ENCODE data around the gene ACTN4. TPM values are rescaled to one million over a fixed set of nuclear protein-coding genes. Genes with fewer than 3 reads are reported as not detected.

The ACTN4 gene
- total RNA-seq, 1 donor from 2014 or later = 975 TPM

DNA sequence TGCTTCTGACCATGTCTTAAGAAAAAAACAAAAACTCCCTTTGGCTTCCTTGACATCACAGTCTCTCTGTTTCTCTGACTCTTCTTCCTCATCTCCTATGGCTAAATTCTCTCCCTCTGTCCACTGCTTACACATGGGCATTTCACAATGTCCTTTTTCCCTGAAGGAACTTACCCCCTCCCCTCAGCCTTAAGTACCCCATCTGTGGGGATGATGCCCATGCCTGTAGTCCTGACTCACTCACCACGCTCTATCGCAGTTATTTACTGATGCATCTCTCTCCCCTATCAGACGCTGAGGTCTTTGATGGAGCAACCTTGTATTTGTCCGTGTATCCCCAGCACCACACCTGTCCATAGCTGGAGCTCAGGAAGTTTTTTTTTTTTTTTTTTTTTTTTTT is 32.4 kb downstream of the ACTN4 start:
- no peak for DNase-seq
- TF ChIP-seq, protein P1, sequence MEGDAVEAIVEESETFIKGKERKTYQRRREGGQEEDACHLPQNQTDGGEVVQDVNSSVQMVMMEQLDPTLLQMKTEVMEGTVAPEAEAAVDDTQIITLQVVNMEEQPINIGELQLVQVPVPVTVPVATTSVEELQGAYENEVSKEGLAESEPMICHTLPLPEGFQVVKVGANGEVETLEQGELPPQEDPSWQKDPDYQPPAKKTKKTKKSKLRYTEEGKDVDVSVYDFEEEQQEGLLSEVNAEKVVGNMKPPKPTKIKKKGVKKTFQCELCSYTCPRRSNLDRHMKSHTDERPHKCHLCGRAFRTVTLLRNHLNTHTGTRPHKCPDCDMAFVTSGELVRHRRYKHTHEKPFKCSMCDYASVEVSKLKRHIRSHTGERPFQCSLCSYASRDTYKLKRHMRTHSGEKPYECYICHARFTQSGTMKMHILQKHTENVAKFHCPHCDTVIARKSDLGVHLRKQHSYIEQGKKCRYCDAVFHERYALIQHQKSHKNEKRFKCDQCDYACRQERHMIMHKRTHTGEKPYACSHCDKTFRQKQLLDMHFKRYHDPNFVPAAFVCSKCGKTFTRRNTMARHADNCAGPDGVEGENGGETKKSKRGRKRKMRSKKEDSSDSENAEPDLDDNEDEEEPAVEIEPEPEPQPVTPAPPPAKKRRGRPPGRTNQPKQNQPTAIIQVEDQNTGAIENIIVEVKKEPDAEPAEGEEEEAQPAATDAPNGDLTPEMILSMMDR (IDR thresholded peaks at IDR 0.05; ENCODE audit: partially characterized antibody, unreplicated experiment) = no peak
- H3K4me1 Mint-ChIP-seq (ENCODE audit: low read depth, unreplicated experiment) = peaks cover 63% of the 10 kb centered on the region
- H3K9me3 Mint-ChIP-seq (ENCODE audit: unreplicated experiment) = peaks cover 28% of the 10 kb centered on the region
- H3K36me3 Mint-ChIP-seq (ENCODE audit: unreplicated experiment) = peaks cover 11% of the 10 kb centered on the region
- peaks cover 21% of the 10 kb centered on the region for H3K27me3 Mint-ChIP-seq (ENCODE audit: unreplicated experiment)
- H3K27ac Mint-ChIP-seq (ENCODE audit: unreplicated experiment) = peak overlapping the region; percentile 18
- H3K4me3 Mint-ChIP-seq (ENCODE audit: unreplicated experiment) = no peak overlapping the region

DNA sequence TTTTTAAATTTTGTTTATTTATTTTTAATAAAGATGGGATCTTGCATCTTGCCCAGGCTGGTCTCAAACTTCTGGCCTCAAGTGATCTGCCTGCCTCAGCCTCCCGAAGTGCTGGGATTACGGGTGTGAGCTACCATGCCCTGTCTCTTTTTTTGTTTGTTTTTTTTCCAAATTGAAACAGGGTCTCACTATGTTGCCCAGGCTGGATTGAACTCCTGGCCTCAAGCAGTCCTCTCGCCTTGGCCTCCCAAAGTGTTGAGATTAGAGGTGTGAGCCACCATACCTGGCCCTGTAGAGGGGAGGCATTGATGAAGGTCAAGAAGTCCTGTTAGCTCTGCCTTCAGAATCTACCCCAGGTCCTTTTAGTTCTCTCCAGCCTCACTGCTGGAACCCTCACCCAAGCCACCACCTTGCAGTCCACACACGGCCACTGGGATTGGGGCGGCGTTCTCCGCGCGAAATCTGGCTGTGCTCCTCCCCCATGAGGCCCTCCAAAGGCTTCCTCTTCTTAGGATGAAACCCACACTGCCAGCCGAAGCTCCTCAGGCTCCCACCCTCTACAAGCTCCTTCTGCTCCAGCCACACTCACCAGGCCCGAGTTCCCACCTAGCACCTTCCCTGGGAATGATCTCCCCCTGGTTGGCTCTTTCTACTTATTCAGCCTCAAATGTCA is 34.9 kb downstream of the ACTN4 start:
- H3K4me1 Mint-ChIP-seq (ENCODE audit: low read depth, unreplicated experiment) = peaks cover 49% of the 10 kb centered on the region
- no peak for DNase-seq
- H3K4me3 Mint-ChIP-seq (ENCODE audit: unreplicated experiment) = peak overlapping the region; percentile 65
- peaks cover 23% of the 10 kb centered on the region for H3K9me3 Mint-ChIP-seq (ENCODE audit: unreplicated experiment)
- H3K36me3 Mint-ChIP-seq (ENCODE audit: unreplicated experiment) = peaks cover 11% of the 10 kb centered on the region
- H3K27me3 Mint-ChIP-seq (ENCODE audit: unreplicated experiment) = peaks cover 18% of the 10 kb centered on the region
- TF ChIP-seq, protein P1 (IDR thresholded peaks at IDR 0.05; ENCODE audit: partially characterized antibody, unreplicated experiment) = no peak
- H3K27ac Mint-ChIP-seq (ENCODE audit: unreplicated experiment) = peak overlapping the region; percentile 76

- TF ChIP-seq, protein P1 (IDR thresholded peaks at IDR 0.05; ENCODE audit: partially characterized antibody, unreplicated experiment) = no peak
- Mint-ChIP-seq H3K27me3 (ENCODE audit: unreplicated experiment) (peaks cover 18% of the 10 kb centered on the region), H3K36me3 (ENCODE audit: unreplicated experiment) (peaks cover 11% of the 10 kb centered on the region), H3K9me3 (ENCODE audit: unreplicated experiment) (peaks cover 23% of the 10 kb centered on the region), H3K27ac (ENCODE audit: unreplicated experiment) (peak overlapping the region; percentile 76), H3K4me1 (ENCODE audit: low read depth, unreplicated experiment) (peaks cover 47% of the 10 kb centered on the region), H3K4me3 (ENCODE audit: unreplicated experiment) (peak overlapping the region; percentile 65)
- no peak for DNase-seq
Observed at GRCh38 chr19:38682872-38683392, 35.5 kb downstream of the ACTN4 start.

GRCh38 chr19:38683393-38684077 is 36.1 kb downstream of the ACTN4 start:
- Mint-ChIP-seq H3K27me3 (ENCODE audit: unreplicated experiment) (peaks cover 14% of the 10 kb centered on the region), H3K36me3 (ENCODE audit: unreplicated experiment) (peaks cover 11% of the 10 kb centered on the region), H3K9me3 (ENCODE audit: unreplicated experiment) (peaks cover 23% of the 10 kb centered on the region), H3K4me3 (ENCODE audit: unreplicated experiment) (peak overlapping the region; percentile 53), H3K27ac (ENCODE audit: unreplicated experiment) (peak overlapping the region; percentile 83), H3K4me1 (ENCODE audit: low read depth, unreplicated experiment) (peaks cover 42% of the 10 kb centered on the region)
- TF ChIP-seq, protein P1 (IDR thresholded peaks at IDR 0.05; ENCODE audit: partially characterized antibody, unreplicated experiment) = no peak
- DNase-seq = peak; percentile 54
